HepG2 (cell line): ENCODE measurements around the gene TBX5. TPM values are rescaled to one million over a fixed set of nuclear protein-coding genes. Genes with fewer than 3 reads are reported as not detected.

Experiments
- ATAC-seq: fragments of 200-7000 bp; cut with Tn5 transposase; 3 replicates; pipeline ENCODE4 v1.9.1; 2020; ENCODE audit warnings: mild to moderate bottlenecking, moderate library complexity
- BruUV-seq: library from RNA; stranded (reverse); fragments of 400-500 nt; replicated peaks from 2 replicates; lab custom pipeline; 2021; lab: Mats Ljungman, UMichigan
- CTCF ChIA-PET: fragments of 300-600 bp; formaldehyde crosslinking; extraction: SDS; loops from one replicate; lab custom pipeline; 2021; ENCODE audit warnings: low total read pairs, inconsistent platforms, low intra/inter-chr PET ratio; lab: Yijun Ruan, JAX
- POLR2A ChIA-PET: fragments of 350-600 bp; sonication (Branson Sonifier 250); formaldehyde crosslinking; loops from one replicate; lab custom pipeline; 2020; ENCODE audit warnings: antibody characterized with exemption, inconsistent platforms; lab: Yijun Ruan, JAX
- DNase-seq: peaks from one replicate; pipeline ENCODE4 v3.0.0-alpha.2; 2015; ENCODE audit warnings: low spot score
- FAIRE-seq: peaks from 3 replicates; lab custom pipeline; 2011; peaks lifted over from hg19 to GRCh38; lab: Jason Lieb, UNC
- H2AFZ ChIP-seq: one replicate; pipeline ENCODE4 v1.6.1; 2011; ENCODE audit warnings: low read length, inconsistent platforms
- H3K27ac ChIP-seq: fragments of 300-600 bp; 3 replicates; pipeline ENCODE4 v1.8.0; 2011; ENCODE audit warnings: mixed run types, mild to moderate bottlenecking, mixed read lengths, low read length, inconsistent platforms; ENCODE audit not compliant: insufficient read depth; ENCODE audit errors: extremely low read length
- H3K27me3 ChIP-seq, 2 experiments: fragments of 200-600 bp in 1 of 2; 2 replicates in 1 of 2; 3 replicates in 1 of 2; pipeline versions ENCODE4 v1.6.0 to v1.8.0; 2011; ENCODE audit warnings: low read length in 2 of 2, mild to moderate bottlenecking in 2 of 2, moderate library complexity in 2 of 2, inconsistent platforms in 1 of 2; ENCODE audit not compliant: insufficient read depth in 2 of 2, control insufficient read depth in 1 of 2
- H3K36me3 ChIP-seq, 2 experiments: fragments of 200-600 bp in 1 of 2; replicated peaks in 1 of 2; 2 replicates in 1 of 2; 3 replicates in 1 of 2; pipeline versions ENCODE4 v1.5.1 to v1.8.0; 2011; ENCODE audit warnings: low read length in 2 of 2, inconsistent platforms in 1 of 2; ENCODE audit not compliant: insufficient read depth in 2 of 2, control insufficient read depth in 1 of 2
- H3K4me1 ChIP-seq: 2 replicates; pipeline ENCODE4 v1.5.1; 2012; ENCODE audit warnings: low read length, inconsistent platforms; ENCODE audit not compliant: insufficient read depth
- H3K4me2 ChIP-seq: 2 replicates; pipeline ENCODE4 v1.6.0; 2011; ENCODE audit warnings: low read depth, low read length, inconsistent platforms
- H3K4me3 ChIP-seq, 3 experiments: fragments of 200-600 bp in 1 of 3; sonication (generic), shearing (Covaris generic) in 1 of 3; replicated peaks in 1 of 3; 2 replicates each; pipeline ENCODE4 v1.5.1; 2011 to 2016; ENCODE audit warnings: low read length in 3 of 3, inconsistent platforms in 2 of 3, low read depth in 2 of 3, mild to moderate bottlenecking in 2 of 3, control low read depth in 1 of 3, mixed read lengths in 1 of 3; ENCODE audit not compliant: insufficient read depth in 1 of 3
- H3K79me2 ChIP-seq: one replicate; pipeline ENCODE4 v1.6.1; 2011; ENCODE audit warnings: low read length, inconsistent platforms; ENCODE audit not compliant: insufficient read depth
- H3K9ac ChIP-seq: 2 replicates; pipeline ENCODE4 v1.6.0; 2011; ENCODE audit warnings: mild to moderate bottlenecking, low read depth, low read length, inconsistent platforms; ENCODE audit not compliant: insufficient read depth
- H3K9me3 ChIP-seq: 2 replicates; pipeline ENCODE4 v1.5.1; 2012; ENCODE audit warnings: mild to moderate bottlenecking, low read length
- H4K20me1 ChIP-seq: 2 replicates; pipeline ENCODE4 v1.6.0; 2011; ENCODE audit warnings: inconsistent platforms, mild to moderate bottlenecking, low read length, moderate library complexity; ENCODE audit not compliant: insufficient read depth
- EED ChIP-seq: sonication (generic); formaldehyde crosslinking; IDR thresholded peaks from 2 replicates; pipeline ENCODE4 v1.5.0; 2020; ENCODE audit warnings: mild to moderate bottlenecking, missing genetic modification reagents
- NFKBIZ ChIP-seq: IDR thresholded peaks from 2 replicates; pipeline ENCODE4 v1.6.1; 2018; ENCODE audit warnings: missing genetic modification reagents, missing compliant biosample characterization
- POLR2G ChIP-seq: fragments of 200-400 bp; formaldehyde crosslinking; IDR thresholded peaks from 2 replicates; pipeline ENCODE4 v1.6.1; 2018; ENCODE audit warnings: mild to moderate bottlenecking, low read depth, low read length, moderate library complexity
- RXRA ChIP-seq: sonication (generic); formaldehyde crosslinking; IDR thresholded peaks from 2 replicates; pipeline ENCODE4 v1.5.1; 2020; ENCODE audit warnings: missing genetic modification reagents
- SP140L ChIP-seq: sonication (generic); formaldehyde crosslinking; IDR thresholded peaks from 2 replicates; pipeline ENCODE4 v1.4.0; 2020; ENCODE audit warnings: missing genetic modification reagents, borderline replicate concordance
- THAP8 ChIP-seq: sonication (generic); formaldehyde crosslinking; IDR thresholded peaks from 2 replicates; pipeline ENCODE4 v1.5.1; 2020; ENCODE audit warnings: missing genetic modification reagents, mild to moderate bottlenecking, borderline replicate concordance
- YEATS2 ChIP-seq: sonication (generic); formaldehyde crosslinking; IDR thresholded peaks from 2 replicates; pipeline ENCODE4 v1.4.0; 2020; ENCODE audit warnings: missing genetic modification reagents, borderline replicate concordance
- ZNF329 ChIP-seq: sonication (generic); formaldehyde crosslinking; IDR thresholded peaks from 2 replicates; pipeline ENCODE4 v1.9.0; 2021; ENCODE audit warnings: low read depth, mild to moderate bottlenecking, missing genetic modification reagents
- ZNF34 ChIP-seq: sonication (generic); formaldehyde crosslinking; IDR thresholded peaks from 2 replicates; pipeline ENCODE4 v1.4.0; 2020; ENCODE audit warnings: mild to moderate bottlenecking, missing genetic modification reagents, borderline replicate concordance
- ZNF556 ChIP-seq: sonication (generic); formaldehyde crosslinking; IDR thresholded peaks from 2 replicates; pipeline ENCODE4 v1.4.0; 2020; ENCODE audit warnings: mild to moderate bottlenecking, missing genetic modification reagents, borderline replicate concordance
- WGBS: methylation state at CpG from one replicate; pipeline ENCODE4 v1.1.6; 2017; ENCODE audit warnings: low lambda C conversion rate; 5-methylcytosine and 5-hydroxymethylcytosine counted together
- in situ Hi-C: cut with HindIII; loops from 2 replicates; pipeline ENCODE4 v1.10.0; 2017; ENCODE audit warnings: low pct_unique_long_range_greater_than_20kb; ENCODE audit not compliant: extremely low pct_ligation_motif_present
- intact Hi-C: fragments of 100-400 bp; cut with micrococcal nuclease; formaldehyde crosslinking; loops from one replicate; pipeline ENCODE4 v1.10.0; 2022; ENCODE audit not compliant: unreplicated experiment
- polyA plus RNA-seq, 8 experiments: library from polyadenylated mRNA; depleted of rRNA in 3 of 8; stranded (reverse) in 7 of 8; unstranded in 1 of 8; fragments of >200 nt; fragmentation: Illumina TruSeq in 4 of 8; extraction: Trizol in 4 of 8; gene quantifications; 2 replicates each; pipeline versions ENCODE4 v1.2.1 to v1.2.3, GENCODE V29; 2011 to 2016; ENCODE audit warnings: low read depth in 4 of 8, missing spikeins in 1 of 8, mixed read lengths in 1 of 8; ENCODE audit not compliant: insufficient read depth in 1 of 8
- total RNA-seq, 5 experiments: library from RNA; depleted of rRNA; stranded (reverse); fragments of >200 nt; fragmentation: Illumina TruSeq; extraction: Trizol; gene quantifications; 2 replicates each; pipeline ENCODE4 v1.2.3, GENCODE V29; 2016; ENCODE audit warnings: low read depth in 1 of 5

Gene TBX5
- total and polyA plus RNA-seq, 2 of the 13 experiments (the other 11 are each of a cell fraction or from before 2014, with no cell fraction given), result not detected

GRCh38 chr12:114342656-114343055 lies 63.3 kb downstream of the TBX5 start:
- no peak overlapping the region for H3K4me3 ChIP-seq
- H3K4me1 ChIP-seq, result no peaks in the 10 kb centered on the region
- H3K36me3 ChIP-seq, result no peaks in the 10 kb centered on the region
- no peaks in the 10 kb centered on the region for H3K79me2 ChIP-seq
- in situ Hi-C loops, result no loop called here
- no peak for FAIRE-seq
- peaks cover 1 to 9% of the 10 kb centered on the region in 2 experiments; a peak in 1 of 5 replicates for H3K27me3 ChIP-seq
- H3K4me2 ChIP-seq, result no peak overlapping the region
- H3K9me3 ChIP-seq, result no peaks in the 10 kb centered on the region
- TF ChIP-seq ZNF556 (CRISPR knock-in tag) (no peak), YEATS2 (CRISPR knock-in tag) (no peak), ZNF329 (CRISPR knock-in tag) (no peak), THAP8 (no peak), NFKBIZ (CRISPR knock-in tag) (no peak), ZNF34 (CRISPR knock-in tag) (no peak)
- TF ChIP-seq, all 625 proteins: peak for 0
- 12% methylated on average over 5 of the region's 5 CpGs for WGBS
- Histone ChIP-seq H2AFZ (no peak overlapping the region), H3K9ac (no peak overlapping the region), H4K20me1 (no peaks in the 10 kb centered on the region), H3K27ac (no peak overlapping the region)
- POLR2A ChIA-PET, result no interaction called here
- DNase-seq, result no peak
- ATAC-seq, result no peak
- CTCF ChIA-PET, result no interaction called here
- no TSS peak for BruUV-seq
- intact Hi-C loops, result no loop called here

GRCh38 chr12:114341635-114342034 lies 64.3 kb downstream of the TBX5 start:
- POLR2A ChIA-PET, result no interaction called here
- H3K36me3 ChIP-seq, result no peaks in the 10 kb centered on the region
- H3K27ac ChIP-seq, result no peak overlapping the region
- no peak overlapping the region for H3K4me2 ChIP-seq
- H3K9me3 ChIP-seq, result no peaks in the 10 kb centered on the region
- ATAC-seq, result no peak
- intact Hi-C loops, result no loop called here
- FAIRE-seq, result no peak
- no peaks in the 10 kb centered on the region for H3K79me2 ChIP-seq
- H3K9ac ChIP-seq, result no peak overlapping the region
- CTCF ChIA-PET, result no interaction called here
- BruUV-seq, result no TSS peak
- H3K4me1 ChIP-seq, result no peaks in the 10 kb centered on the region
- no peak overlapping the region for H2AFZ ChIP-seq
- no peak overlapping the region for H3K4me3 ChIP-seq
- H4K20me1 ChIP-seq, result no peaks in the 10 kb centered on the region
- in situ Hi-C loops, result no loop called here
- 7% methylated on average over 6 of the region's 6 CpGs for WGBS
- no peak for DNase-seq
- TF ChIP-seq RXRA (CRISPR knock-in tag), result no peak
- no peak for TF ChIP-seq EED (CRISPR knock-in tag)
- no peak for TF ChIP-seq SP140L (CRISPR knock-in tag)
- no peak for TF ChIP-seq POLR2G
- H3K27me3 ChIP-seq, result peaks cover 1 to 9% of the 10 kb centered on the region in 2 experiments; a peak in 1 of 5 replicates
